NCI-H460 (cell line): ENCODE results near the gene HOMER2. TPM values are rescaled to one million over a fixed set of nuclear protein-coding genes. Genes with fewer than 3 reads are reported as not detected.
"Not testable (repeated sequence)": the region's sequence is repeated elsewhere in the genome, so short reads cannot be mapped to it uniquely, and the experiment has no call there.

Source experiments
- DNase-seq: peaks from one replicate; pipeline ENCODE4 v3.0.0-alpha.2; 2016; ENCODE audit warnings: low read depth; ENCODE audit errors: extremely low read depth
- total RNA-seq: library from RNA; depleted of rRNA; stranded (reverse); fragments of >200 nt; shearing (Covaris generic); gene quantifications from 2 replicates; pipeline ENCODE4 v1.2.3, GENCODE V29; 2014

Gene HOMER2
- total RNA-seq, 1 experiment from 2014 or later: 18.5 TPM

- DNase-seq: no peak
Observed at GRCh38 chr15:82843566-82843965, 109.0 kb downstream of the HOMER2 start.

- DNase-seq: no peak
Observed at GRCh38 chr15:82840166-82840565, 112.4 kb downstream of the HOMER2 start.

GRCh38 chr15:82839136-82839535 lies 113.4 kb downstream of the HOMER2 start:
- no peak for DNase-seq

DNA sequence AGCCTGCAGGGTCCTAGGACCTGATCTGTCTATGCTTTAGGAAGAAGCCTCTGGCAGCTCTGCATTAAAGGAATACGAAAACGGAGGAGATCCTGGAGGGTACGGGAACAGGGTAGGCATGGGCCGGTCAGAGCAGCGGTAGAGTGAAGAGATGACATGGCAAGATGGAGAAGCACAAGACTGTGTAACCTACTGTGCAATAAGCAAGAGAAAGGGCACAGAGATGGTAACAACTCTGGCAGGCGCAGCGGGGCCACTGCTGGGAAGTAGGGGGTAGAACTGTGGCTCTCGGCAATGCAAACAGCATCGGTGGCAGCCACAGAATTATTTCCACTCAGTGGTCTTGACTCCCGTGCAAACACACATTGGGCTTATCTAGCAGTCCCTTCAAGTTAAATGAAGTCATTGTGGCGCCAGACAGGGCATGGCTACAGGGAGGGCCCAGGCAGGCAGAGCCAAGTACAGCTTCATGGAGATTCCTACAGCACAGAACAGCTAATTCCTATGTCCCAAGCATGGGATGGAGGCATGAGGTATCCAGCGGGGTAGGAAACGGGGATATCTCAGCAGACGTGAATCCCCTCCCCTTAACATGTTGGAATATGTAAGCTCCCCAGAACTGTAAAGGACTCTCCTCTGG lies 114.3 kb downstream of the HOMER2 start:
- DNase-seq: no peak

DNA sequence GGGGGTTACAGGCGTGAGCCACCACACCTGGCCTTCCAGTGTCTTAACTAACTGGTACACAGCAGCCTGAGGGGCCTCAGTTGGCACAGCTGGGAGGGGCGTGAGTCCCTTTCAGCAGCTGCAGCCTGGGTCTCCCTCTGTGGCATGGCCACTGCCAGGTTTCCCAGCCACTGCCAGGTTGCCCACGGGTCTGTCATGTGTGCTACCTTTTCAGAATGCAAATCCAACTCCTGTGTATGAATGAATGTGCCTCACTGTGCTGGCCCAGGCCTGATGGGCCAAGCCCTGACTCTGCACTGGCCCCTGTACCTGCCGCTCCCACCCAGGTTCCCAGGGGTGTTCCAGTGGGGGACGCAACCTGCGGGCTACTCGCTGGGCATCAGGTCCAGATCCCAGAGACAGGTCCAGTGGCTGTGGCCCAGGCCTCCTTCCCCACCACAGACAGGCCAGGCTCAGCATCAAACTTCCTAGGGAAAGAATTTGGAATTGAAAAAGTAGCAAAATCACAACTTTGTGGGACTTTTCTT lies 117.1 kb downstream of the HOMER2 start:
- no peak for DNase-seq

DNA sequence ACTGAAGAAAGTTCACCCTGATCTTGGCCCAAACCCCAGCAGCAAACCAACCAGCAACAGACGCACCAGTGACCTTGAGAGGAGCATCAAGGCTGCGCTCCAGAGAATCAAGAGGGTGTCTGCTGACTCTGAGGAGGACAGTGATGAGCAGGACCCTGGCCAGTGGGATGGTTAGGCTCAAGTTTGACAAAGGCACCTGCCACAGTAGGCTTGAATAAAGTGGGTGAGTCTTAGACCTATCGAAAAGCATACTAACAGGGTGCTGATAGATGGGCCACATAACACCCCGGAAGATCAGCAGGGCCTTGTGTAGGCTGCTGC lies 119.2 kb downstream of the HOMER2 start:
- DNase-seq: no peak

DNA sequence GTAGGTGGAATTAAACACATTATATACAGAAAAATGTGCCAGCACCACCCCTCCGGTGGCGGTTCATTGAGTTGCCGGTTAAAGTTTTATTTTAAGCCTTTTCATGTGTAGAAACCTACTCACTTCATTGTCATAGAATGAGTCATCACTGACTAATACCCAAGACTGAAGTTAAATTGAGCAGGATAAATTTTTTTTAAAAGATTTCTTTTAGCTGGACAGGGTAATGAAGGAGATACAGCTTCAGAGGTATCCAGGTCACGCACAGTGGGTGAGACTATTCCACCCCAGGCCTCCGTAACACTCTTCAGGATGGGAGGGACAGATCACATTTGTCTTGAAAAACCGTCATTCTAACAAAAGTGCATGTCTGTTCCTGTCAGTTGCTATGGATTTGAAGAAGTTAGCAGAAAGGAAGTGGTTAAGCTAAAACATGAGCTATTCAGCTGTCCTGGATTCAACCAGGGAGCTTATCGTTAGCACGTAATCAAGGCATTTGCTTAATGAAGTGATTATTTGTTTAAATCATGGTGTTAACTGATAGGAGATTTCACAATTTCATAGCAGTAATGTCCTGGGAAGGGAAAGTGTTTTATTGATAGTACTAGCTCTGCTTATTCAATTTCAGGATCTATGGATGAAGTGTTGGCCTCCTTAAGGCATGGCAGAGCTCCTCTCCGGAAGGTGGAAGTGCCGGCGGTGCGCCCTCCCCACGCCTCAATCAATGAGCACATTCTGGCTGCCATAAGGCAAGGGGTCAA lies 119.7 kb downstream of the HOMER2 start:
- no peak for DNase-seq

DNA sequence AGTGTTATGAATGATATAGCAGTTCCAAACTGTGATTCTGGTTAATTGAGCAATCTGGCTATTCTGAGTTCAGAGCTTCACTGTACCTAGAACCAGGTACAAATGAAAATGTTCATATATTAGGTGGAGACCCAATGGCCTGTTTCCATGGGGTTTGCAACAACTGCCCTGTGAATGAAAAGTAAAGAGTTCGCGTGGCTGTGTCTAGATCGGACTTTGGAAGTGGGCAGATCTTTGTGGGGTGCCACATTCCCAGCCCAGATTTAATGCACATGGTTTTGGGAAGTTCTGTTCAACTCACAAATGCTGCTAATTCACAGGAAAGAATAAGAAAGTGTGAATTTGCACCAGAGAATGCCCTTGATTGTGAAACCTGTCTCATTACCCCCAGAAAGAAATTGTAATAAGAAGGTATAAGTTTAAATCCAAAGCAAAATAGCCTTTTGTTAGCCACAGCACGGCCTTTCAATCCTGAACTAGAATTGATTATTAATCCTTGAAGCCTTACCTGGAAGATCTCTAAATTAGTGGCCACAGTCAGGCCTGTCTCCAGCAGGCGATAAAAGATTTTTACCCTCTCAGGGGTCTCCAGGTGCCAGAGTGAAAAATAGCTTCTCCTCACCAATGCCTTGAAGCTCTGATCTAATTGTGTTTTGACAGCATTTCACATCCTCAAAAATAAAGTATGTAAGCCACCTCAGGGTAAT lies 120.5 kb downstream of the HOMER2 start:
- no peak for DNase-seq

- no peak for DNase-seq
Observed at GRCh38 chr15:82830427-82831173, 121.9 kb downstream of the HOMER2 start.

- no peak for DNase-seq
Observed at GRCh38 chr15:82829234-82829633, 123.3 kb downstream of the HOMER2 start.

DNA sequence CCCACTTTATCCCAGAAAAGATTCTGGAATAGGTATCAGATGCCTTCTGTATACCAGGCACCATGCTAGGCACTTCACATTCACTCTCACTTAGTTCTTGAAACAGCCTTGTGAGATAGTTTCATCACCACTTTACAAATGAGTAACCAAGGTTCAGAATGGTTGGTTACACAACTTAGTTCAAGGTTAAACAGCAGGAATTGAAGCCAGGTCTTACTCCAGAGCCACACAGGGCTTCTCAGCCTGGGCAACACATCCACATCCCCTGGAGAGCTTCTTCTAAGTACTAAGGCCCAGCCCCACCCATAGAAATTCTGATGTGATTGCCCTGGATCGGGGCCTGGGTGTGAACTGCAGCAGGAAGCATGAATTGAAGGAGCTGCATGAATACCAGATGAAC lies 124.4 kb downstream of the HOMER2 start:
- no peak for DNase-seq

DNA sequence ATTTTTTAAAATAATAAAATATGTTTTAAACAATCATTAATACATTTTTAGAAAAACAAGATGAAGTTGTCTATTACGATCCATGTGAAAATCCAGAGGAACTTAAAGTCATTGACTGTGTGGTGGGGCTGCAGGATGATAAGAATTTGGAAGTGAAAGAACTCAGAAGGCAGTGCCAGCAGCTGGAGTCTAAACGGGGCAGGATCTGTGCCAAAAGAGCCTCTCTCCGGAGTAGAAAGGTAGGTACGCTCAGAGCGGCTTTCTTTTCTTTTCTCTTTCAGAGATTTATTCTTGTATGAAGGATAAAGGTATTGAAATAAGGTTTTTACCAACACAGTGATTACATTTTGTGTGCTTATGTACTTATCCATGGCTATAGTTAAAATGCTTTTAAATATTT lies 129.5 kb downstream of the HOMER2 start:
- no peak for DNase-seq

DNA sequence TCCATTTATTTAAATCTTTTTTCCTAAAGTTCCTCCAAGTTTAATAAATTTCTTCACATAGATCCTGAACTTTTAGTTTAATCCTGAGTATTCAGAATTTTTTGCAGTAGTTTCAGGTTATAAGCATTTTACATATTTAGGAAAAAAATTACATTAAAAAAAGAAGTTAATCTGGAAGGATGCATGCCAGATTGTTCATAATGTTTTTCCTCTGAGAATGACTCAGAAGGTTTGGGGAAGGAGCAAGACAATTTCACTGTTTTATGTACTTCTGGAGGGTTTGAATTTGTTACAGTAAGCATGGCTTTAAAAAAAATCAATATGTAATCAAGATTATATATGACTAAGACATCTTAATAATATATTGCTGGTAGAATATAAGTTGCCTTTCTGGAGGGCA lies 130.7 kb downstream of the HOMER2 start:
- DNase-seq: not testable (repeated sequence)

DNA sequence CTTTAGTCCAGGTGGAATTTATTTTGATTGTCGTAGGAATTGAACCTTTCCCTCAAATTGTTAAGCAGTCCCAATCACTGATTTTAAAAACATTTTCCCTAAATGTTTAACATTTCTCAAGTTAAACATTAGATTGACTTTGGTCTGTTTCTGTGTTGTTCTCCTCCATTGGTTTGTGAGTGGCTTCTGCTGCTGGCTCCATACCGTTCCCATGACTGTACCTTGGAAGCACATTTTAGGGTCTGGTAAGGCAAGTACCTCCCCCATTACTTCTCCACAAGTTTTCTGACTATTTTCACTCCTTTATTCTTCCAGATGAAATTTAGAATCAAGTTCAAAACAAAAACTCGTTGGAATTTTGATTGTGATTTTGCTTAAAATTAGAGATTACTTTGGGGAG lies 131.1 kb downstream of the HOMER2 start:
- DNase-seq: not testable (repeated sequence)

- no peak for DNase-seq
Observed at GRCh38 chr15:82820128-82820527, 132.4 kb downstream of the HOMER2 start.

DNA sequence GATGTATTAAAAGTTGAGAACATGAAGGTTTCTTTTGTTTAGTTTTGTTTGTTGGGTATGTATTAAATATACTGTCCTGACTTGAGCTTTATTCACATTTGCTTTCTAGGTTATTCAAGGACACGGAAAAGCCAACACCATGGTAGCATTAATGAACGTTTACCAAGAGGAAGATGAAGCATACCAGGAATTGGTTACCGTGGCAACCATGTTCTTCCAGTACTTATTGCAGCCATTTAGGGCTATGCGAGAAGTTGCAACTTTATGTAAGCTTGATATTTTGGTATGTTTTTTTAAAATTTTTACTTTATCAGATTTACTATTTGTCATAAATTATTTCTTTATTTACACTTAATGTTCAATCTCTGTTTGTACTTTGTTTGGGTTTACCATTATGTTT lies 139.5 kb downstream of the HOMER2 start:
- no peak for DNase-seq

GRCh38 chr15:82810890-82811426 lies 141.6 kb downstream of the HOMER2 start:
- DNase-seq: no peak

DNA sequence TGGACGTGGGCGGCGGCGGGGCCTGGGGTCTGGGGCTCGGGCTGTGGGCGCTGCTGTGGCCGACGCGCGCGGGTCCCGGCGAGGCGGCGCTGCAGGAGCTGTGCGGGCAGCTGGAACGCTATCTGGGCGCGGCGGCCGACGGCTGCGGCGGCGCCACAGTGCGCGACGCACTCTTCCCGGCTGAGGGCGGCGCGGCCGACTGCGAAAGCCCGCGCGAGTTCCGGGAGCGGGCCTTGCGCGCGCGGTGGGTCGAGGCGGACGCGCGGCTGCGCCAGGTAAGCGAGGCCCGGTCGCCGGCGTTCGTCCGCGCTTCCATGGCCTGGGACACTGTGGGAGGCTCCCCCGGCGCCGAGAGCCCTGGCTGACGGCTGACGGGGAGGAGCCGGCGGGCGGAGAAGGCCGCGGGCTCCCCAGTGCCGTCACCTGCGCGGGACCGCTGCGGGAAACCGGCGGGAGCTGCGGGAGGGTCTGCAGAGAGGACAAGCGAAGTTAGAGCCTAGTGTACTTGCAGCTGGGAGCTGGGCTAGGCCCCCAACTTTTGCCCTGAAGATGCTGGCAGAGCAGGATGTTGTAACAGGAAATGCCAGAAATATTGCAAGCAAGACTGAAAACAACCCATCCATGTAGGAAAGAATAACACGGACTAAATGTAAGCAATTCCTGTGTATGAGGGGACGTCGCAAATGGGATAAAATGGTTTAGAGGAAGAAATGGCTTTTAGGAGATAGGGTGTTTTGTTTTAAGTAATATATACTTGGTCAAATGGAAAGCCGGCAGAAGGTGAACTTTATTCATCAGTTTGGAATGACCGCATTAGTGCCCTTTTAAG lies 142.2 kb downstream of the HOMER2 start:
- no peak for DNase-seq

GRCh38 chr15:82809308-82810060 lies 143.0 kb downstream of the HOMER2 start, which contains the start of gene WHAMM:
Gene WHAMM, plus strand, starts transcription at chr15:82809628. Its CDS starts 99 bp downstream, at chr15:82809727.
- DNase-seq: peak; percentile 98
